GM23338 (cell line): Measurements from ENCODE around the gene CDKL4.

Source experiments
- CREB1 ChIP-seq: fragments of 250-450 bp; sonication (Bioruptor Pico); IDR thresholded peaks from 2 replicates; pipeline ENCODE4 v1.5.0; 2020; ENCODE audit warnings: low read depth, mild to moderate bottlenecking, moderate library complexity
- CTCF ChIP-seq, 2 experiments: fragments of 200-600 bp in 1 of 2; sonication (generic) in 1 of 2; conservative IDR thresholded peaks; 2 replicates each; pipeline versions ENCODE4 v1.5.1 to v1.6.1; 2016 to 2017; ENCODE audit warnings: antibody characterized with exemption in 2 of 2, low read depth in 2 of 2, mild to moderate bottlenecking in 2 of 2, moderate library complexity in 1 of 2
- ETS1 ChIP-seq: IDR thresholded peaks from 2 replicates; pipeline ENCODE4 v1.6.1; 2016; ENCODE audit warnings: antibody characterized with exemption
- EZH2 ChIP-seq: fragments of 200-600 bp; sonication (generic); IDR thresholded peaks from one replicate; pipeline ENCODE4 v1.8.0; 2017; ENCODE audit warnings: antibody characterized with exemption, mild to moderate bottlenecking, low read depth; ENCODE audit not compliant: unreplicated experiment
- EZH2phosphoT487 ChIP-seq: fragments of 200-600 bp; sonication (generic); IDR thresholded peaks from one replicate; pipeline ENCODE4 v1.8.1; 2018; ENCODE audit warnings: antibody characterized with exemption; ENCODE audit not compliant: unreplicated experiment
- NANOG ChIP-seq: IDR thresholded peaks from 2 replicates; pipeline ENCODE4 v1.6.1; 2016; ENCODE audit warnings: antibody characterized with exemption, borderline replicate concordance
- POLR2AphosphoS5 ChIP-seq: IDR thresholded peaks from 2 replicates; pipeline ENCODE4 v1.6.1; 2016; ENCODE audit warnings: antibody characterized with exemption, low read depth
- REST ChIP-seq: IDR thresholded peaks from one replicate; pipeline ENCODE4 v1.6.1; 2018; ENCODE audit warnings: antibody characterized with exemption; ENCODE audit not compliant: unreplicated experiment

- TF ChIP-seq EZH2 = no peak
- no peak for TF ChIP-seq ETS1
- no peak for TF ChIP-seq CTCF (conservative IDR thresholded peaks at IDR 0.05; ENCODE audit: low read depth in 2 of 2)
- TF ChIP-seq NANOG = no peak
- no peak for TF ChIP-seq POLR2AphosphoS5
- TF ChIP-seq EZH2phosphoT487 = no peak
- TF ChIP-seq CREB1 (CRISPR knock-in tag) = no peak
- TF ChIP-seq REST = no peak
These were observed 99.4 kb downstream of the CDKL4 start for GRCh38 chr2:39144416-39144815.
